Testis (tissue), 2 donors: Measurements from ENCODE around the gene GATB.

ENCODE experiments used
- POLR2A ChIP-seq: fragments of 450-650 bp; IDR thresholded peaks from one replicate; pipeline ENCODE4 v1.6.1; 2017; ENCODE audit warnings: antibody characterized with exemption, mild to moderate bottlenecking, moderate library complexity
- TF ChIP-seq, protein P1 (sequence below), 3 experiments: fragments of 450-650 bp in 2 of 3; fragments of 200-600 bp in 1 of 3; sonication (generic) in 1 of 3; IDR thresholded peaks; one replicate each; pipeline ENCODE4 v1.5.1; 2016 to 2019; ENCODE audit warnings: antibody characterized with exemption in 3 of 3, mild to moderate bottlenecking in 2 of 3, moderate library complexity in 1 of 3

DNA sequence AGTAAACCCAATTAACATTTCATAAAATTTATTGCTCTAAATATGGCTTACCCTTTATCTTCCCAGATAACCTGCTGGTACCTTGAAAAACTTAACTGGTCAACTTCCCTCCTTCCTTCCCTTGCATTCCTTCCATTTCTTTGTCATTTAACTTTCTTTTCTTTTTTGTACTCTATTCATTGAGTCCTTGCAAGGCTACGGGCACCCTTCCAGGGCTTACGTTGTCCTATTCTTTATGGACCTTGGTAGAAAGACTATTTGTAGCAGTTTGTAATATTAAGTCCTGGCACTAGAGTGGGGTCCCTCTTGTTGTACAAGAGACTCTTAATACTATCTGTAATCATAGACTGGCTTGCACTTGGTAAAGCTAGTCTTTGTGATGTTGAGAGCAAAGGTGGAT is 8.0 kb upstream of the GATB start:
- TF ChIP-seq, protein P1, sequence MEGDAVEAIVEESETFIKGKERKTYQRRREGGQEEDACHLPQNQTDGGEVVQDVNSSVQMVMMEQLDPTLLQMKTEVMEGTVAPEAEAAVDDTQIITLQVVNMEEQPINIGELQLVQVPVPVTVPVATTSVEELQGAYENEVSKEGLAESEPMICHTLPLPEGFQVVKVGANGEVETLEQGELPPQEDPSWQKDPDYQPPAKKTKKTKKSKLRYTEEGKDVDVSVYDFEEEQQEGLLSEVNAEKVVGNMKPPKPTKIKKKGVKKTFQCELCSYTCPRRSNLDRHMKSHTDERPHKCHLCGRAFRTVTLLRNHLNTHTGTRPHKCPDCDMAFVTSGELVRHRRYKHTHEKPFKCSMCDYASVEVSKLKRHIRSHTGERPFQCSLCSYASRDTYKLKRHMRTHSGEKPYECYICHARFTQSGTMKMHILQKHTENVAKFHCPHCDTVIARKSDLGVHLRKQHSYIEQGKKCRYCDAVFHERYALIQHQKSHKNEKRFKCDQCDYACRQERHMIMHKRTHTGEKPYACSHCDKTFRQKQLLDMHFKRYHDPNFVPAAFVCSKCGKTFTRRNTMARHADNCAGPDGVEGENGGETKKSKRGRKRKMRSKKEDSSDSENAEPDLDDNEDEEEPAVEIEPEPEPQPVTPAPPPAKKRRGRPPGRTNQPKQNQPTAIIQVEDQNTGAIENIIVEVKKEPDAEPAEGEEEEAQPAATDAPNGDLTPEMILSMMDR (IDR thresholded peaks at IDR 0.05): no peak
- no peak for TF ChIP-seq POLR2A
